GM12878 (cell line): ENCODE measurements around the gene PBOV1. TPM values are rescaled to one million over a fixed set of nuclear protein-coding genes. Genes with fewer than 3 reads are reported as not detected.

Source experiments
- ATAC-seq: fragments of 200-7000 bp; cut with Tn5 transposase; 3 replicates; pipeline ENCODE4 v1.9.1; 2020; ENCODE audit warnings: mild to moderate bottlenecking, moderate library complexity
- BruUV-seq: library from RNA; stranded (reverse); fragments of 400-500 nt; replicated peaks from 2 replicates; lab custom pipeline; 2021; lab: Mats Ljungman, UMichigan
- CTCF ChIA-PET: fragments of 300-600 bp; sonication (Branson Sonifier 250); formaldehyde crosslinking; extraction: SDS; loops from one replicate; lab custom pipeline; 2021; ENCODE audit warnings: inconsistent platforms; lab: Yijun Ruan, JAX
- POLR2A ChIA-PET: fragments of 350-600 bp; formaldehyde crosslinking; extraction: SDS; loops from one replicate; lab custom pipeline; 2021; ENCODE audit warnings: inconsistent platforms; lab: Charles Lee
- RAD21 ChIA-PET: fragments of 300-600 bp; sonication (Branson Sonifier 250); formaldehyde crosslinking; loops from one replicate; lab custom pipeline; 2023; ENCODE audit warnings: antibody characterized with exemption; ENCODE audit not compliant: unreplicated experiment; lab: Charles Lee
- SMC1A ChIA-PET: fragments of 300-600 bp; sonication (Branson Sonifier 250); formaldehyde crosslinking; loops from one replicate; lab custom pipeline; 2023; ENCODE audit not compliant: unreplicated experiment, uncharacterized antibody; lab: Charles Lee
- DNase-seq: peaks from one replicate; pipeline ENCODE4 v3.0.0-alpha.2; 2011; ENCODE audit warnings: low read depth, low spot score
- FAIRE-seq: peaks from 3 replicates; lab custom pipeline; 2011; peaks lifted over from hg19 to GRCh38; lab: Jason Lieb, UNC
- H2AFZ ChIP-seq: 2 replicates; pipeline ENCODE4 v1.6.0; 2011; ENCODE audit warnings: low read depth, low read length, control low read depth; ENCODE audit not compliant: control insufficient read depth
- H3K27ac ChIP-seq: 2 replicates; pipeline ENCODE4 v1.5.1; 2011; ENCODE audit warnings: control low read depth; ENCODE audit not compliant: control insufficient read depth, insufficient read depth
- H3K27me3 ChIP-seq, 2 experiments: replicated peaks in 1 of 2; 2 replicates each; pipeline versions ENCODE4 v1.6.0 to v1.6.1; 2011; ENCODE audit warnings: low read length in 1 of 2; ENCODE audit not compliant: control insufficient read depth in 2 of 2, insufficient read depth in 2 of 2
- H3K36me3 ChIP-seq, 2 experiments: 2 replicates each; pipeline ENCODE4 v1.5.1; 2011; ENCODE audit warnings: low read length in 1 of 2; ENCODE audit not compliant: control insufficient read depth in 2 of 2, insufficient read depth in 2 of 2
- H3K4me1 ChIP-seq: 2 replicates; pipeline ENCODE4 v1.6.1; 2011; ENCODE audit warnings: mild to moderate bottlenecking, low read length, moderate library complexity, mixed read lengths; ENCODE audit not compliant: control insufficient read depth, insufficient read depth
- H3K4me2 ChIP-seq: 2 replicates; pipeline ENCODE4 v1.6.0; 2011; ENCODE audit warnings: control low read depth; ENCODE audit not compliant: control insufficient read depth, insufficient read depth
- H3K4me3 ChIP-seq: fragments of 200-600 bp; sonication (generic); 2 replicates; pipeline ENCODE4 v1.5.1; 2016
- H3K79me2 ChIP-seq: 2 replicates; pipeline ENCODE4 v1.6.0; 2011; ENCODE audit warnings: low read length; ENCODE audit not compliant: control insufficient read depth, insufficient read depth
- H3K9ac ChIP-seq: 2 replicates; pipeline ENCODE4 v1.8.0; 2011; ENCODE audit warnings: low read length, control low read depth, mixed read lengths; ENCODE audit not compliant: control insufficient read depth, insufficient read depth
- H3K9me3 ChIP-seq: replicated peaks from 3 replicates; pipeline ENCODE4 v1.5.1; 2011; ENCODE audit warnings: mild to moderate bottlenecking, low read length; ENCODE audit not compliant: control insufficient read depth, insufficient read depth
- H4K20me1 ChIP-seq: 2 replicates; pipeline ENCODE4 v1.6.0; 2011; ENCODE audit not compliant: control insufficient read depth, insufficient read depth
- CTCF ChIP-seq, 3 experiments: IDR thresholded peaks in 2 of 3; conservative IDR thresholded peaks in 1 of 3; 2 replicates each; pipeline ENCODE4 v1.5.1; 2011; ENCODE audit warnings: low read depth in 3 of 3, low read length in 3 of 3, mild to moderate bottlenecking in 3 of 3, control low read depth in 2 of 3, moderate library complexity in 2 of 3, inconsistent platforms in 1 of 3, mixed read lengths in 1 of 3; ENCODE audit not compliant: control insufficient read depth in 2 of 3, insufficient read depth in 1 of 3; ENCODE audit errors: extremely low read depth in 1 of 3
- EGR1 ChIP-seq, 2 experiments: IDR thresholded peaks; 1 replicate in 1 of 2; 2 replicates in 1 of 2; pipeline ENCODE4 v1.6.1; 2011 to 2012; ENCODE audit warnings: low read depth in 2 of 2, low read length in 2 of 2, borderline replicate concordance in 1 of 2, mild to moderate bottlenecking in 1 of 2, moderate library complexity in 1 of 2
- FOXK2 ChIP-seq: fragments of 450-650 bp; IDR thresholded peaks from 2 replicates; pipeline ENCODE4 v1.6.1; 2017; ENCODE audit warnings: mild to moderate bottlenecking, moderate library complexity
- HDAC6 ChIP-seq: fragments of 200-600 bp; sonication (generic); IDR thresholded peaks from one replicate; pipeline ENCODE4 v1.8.0; 2017; ENCODE audit warnings: antibody characterized with exemption; ENCODE audit not compliant: unreplicated experiment
- MAX ChIP-seq: IDR thresholded peaks from 2 replicates; pipeline ENCODE4 v1.6.1; 2012; ENCODE audit warnings: low read depth, low read length, improper control_type of control experiment
- MEF2A ChIP-seq: IDR thresholded peaks from 2 replicates; pipeline ENCODE4 v1.6.1; 2011; ENCODE audit warnings: low read depth, mild to moderate bottlenecking, low read length, moderate library complexity; ENCODE audit not compliant: insufficient read depth
- MTA2 ChIP-seq: fragments of 450-650 bp; IDR thresholded peaks from 2 replicates; pipeline ENCODE4 v1.6.1; 2016; ENCODE audit warnings: low read depth, mild to moderate bottlenecking, moderate library complexity
- POLR2A ChIP-seq: IDR thresholded peaks from 2 replicates; pipeline ENCODE4 v1.6.1; 2011; ENCODE audit warnings: low read depth, mild to moderate bottlenecking, low read length
- RAD21 ChIP-seq: IDR thresholded peaks from 2 replicates; pipeline ENCODE4 v1.6.1; 2011; ENCODE audit warnings: mild to moderate bottlenecking, low read depth, low read length, moderate library complexity; ENCODE audit not compliant: insufficient read depth
- RELB ChIP-seq: fragments of 450-650 bp; IDR thresholded peaks from 2 replicates; pipeline ENCODE4 v1.6.1; 2017; ENCODE audit warnings: low read depth, mild to moderate bottlenecking, moderate library complexity
- WRNIP1 ChIP-seq: IDR thresholded peaks from 2 replicates; pipeline ENCODE4 v1.6.1; 2011; ENCODE audit warnings: low read depth, low read length, improper control_type of control experiment, borderline replicate concordance
- WGBS: methylation state at CpG from one replicate; pipeline ENCODE4 v1.1.6; 2016; ENCODE audit warnings: low lambda C conversion rate; ENCODE audit not compliant: insufficient replicate concordance, insufficient coverage; ENCODE audit errors: missing lambda C conversion rate; 5-methylcytosine and 5-hydroxymethylcytosine counted together
- in situ Hi-C: fragments of 300-500 bp; cut with MboI; formaldehyde crosslinking; loops from 9 replicates; pipeline ENCODE4 v1.14.3; 2018; ENCODE audit warnings: mixed read lengths
- intact Hi-C: fragments of 100-400 bp; cut with micrococcal nuclease; formaldehyde crosslinking; loops from one replicate; pipeline ENCODE4 v1.14.2; 2022; ENCODE audit not compliant: unreplicated experiment
- polyA plus RNA-seq, 11 experiments: library from polyadenylated mRNA; depleted of rRNA in 4 of 11; unstranded in 6 of 11; stranded (reverse) in 5 of 11; fragments of >200 nt; fragmentation: Nextera tagmentation in 4 of 11; fragmentation: Illumina TruSeq in 1 of 11; extraction: Ambion mirVana in 4 of 11; extraction: Trizol in 1 of 11; gene quantifications; 1 replicate in 1 of 11; 2 replicates in 10 of 11; pipeline versions ENCODE4 v1.2.1 to v1.2.3, GENCODE V29; 2011 to 2016; ENCODE audit warnings: inconsistent platforms in 2 of 11, missing spikeins in 2 of 11, low read depth in 1 of 11
- total RNA-seq, 4 experiments: library from RNA; depleted of rRNA in 3 of 4; stranded (reverse); fragments of >200 nt in 3 of 4; fragmentation: Illumina TruSeq in 1 of 4; extraction: Trizol in 1 of 4; gene quantifications; 2 replicates each; pipeline versions ENCODE4 v1.2.1 to v1.2.3, GENCODE V29; 2013 to 2021

Gene PBOV1
- total and polyA plus RNA-seq, 10 of the 15 experiments (the other 5 are each of a cell fraction or from before 2014, with no cell fraction given) = not detected

GRCh38 chr6:138241381-138241780 is 23.1 kb upstream of the PBOV1 start:
- WGBS = 26% methylated on average over 3 of the region's 3 CpGs
- H3K9ac ChIP-seq = no peak overlapping the region
- CTCF ChIA-PET = no interaction called here
- H2AFZ ChIP-seq = no peak overlapping the region
- POLR2A ChIA-PET = no interaction called here
- no peak overlapping the region for H3K4me2 ChIP-seq
- H3K4me1 ChIP-seq = no peaks in the 10 kb centered on the region
- no peak for FAIRE-seq
- H3K9me3 ChIP-seq = no peaks in the 10 kb centered on the region
- H4K20me1 ChIP-seq = no peaks in the 10 kb centered on the region
- no TSS peak for BruUV-seq
- intact Hi-C loops = no loop called here
- TF ChIP-seq RAD21 (no peak), MTA2 (no peak), MEF2A (no peak), MAX (no peak)
- TF ChIP-seq, all 136 proteins: peak for 0
- peaks cover 0 to 2% of the 10 kb centered on the region in 2 experiments; a peak in 1 of 4 replicates for H3K27me3 ChIP-seq
- no peak overlapping the region for H3K4me3 ChIP-seq
- H3K79me2 ChIP-seq = no peaks in the 10 kb centered on the region
- DNase-seq (no peak), ATAC-seq (no peak)
- H3K27ac ChIP-seq = no peak overlapping the region
- no peaks in the 10 kb centered on the region for H3K36me3 ChIP-seq
- ChIA-PET RAD21 (no interaction called here), SMC1A (interaction anchor here (1.1 kb wide), 1 partner anchor 9 kb away, joined by 3 read pairs; no protein-coding TSS in a partner anchor)
- in situ Hi-C loops = no loop called here

- Histone ChIP-seq H3K4me2 (no peak overlapping the region), H3K27me3 (peaks cover 0 to 3% of the 10 kb centered on the region in 2 experiments; a peak in 1 of 4 replicates), H3K4me3 (no peak overlapping the region), H3K4me1 (no peaks in the 10 kb centered on the region), H3K36me3 (no peaks in the 10 kb centered on the region), H2AFZ (no peak overlapping the region), H3K9ac (no peak overlapping the region), H3K27ac (no peak overlapping the region), H4K20me1 (no peaks in the 10 kb centered on the region), H3K9me3 (no peaks in the 10 kb centered on the region), H3K79me2 (no peaks in the 10 kb centered on the region)
- POLR2A ChIA-PET = no interaction called here
- 55% methylated on average over 13 of the region's 13 CpGs for WGBS
- SMC1A ChIA-PET = interaction anchor here (0.5 to 1.6 kb wide), 2 partner anchors 8 to 259 kb away, joined by 3 read pairs; partner anchors contain the start of gene NHSL1
- CTCF ChIA-PET = no interaction called here
- ATAC-seq = no peak
- intact Hi-C loops (no loop called here), in situ Hi-C loops (no loop called here)
- RAD21 ChIA-PET = no interaction called here
- no peak for DNase-seq
- BruUV-seq = no TSS peak
- FAIRE-seq = no peak
- TF ChIP-seq EGR1 (IDR thresholded peaks at IDR 0.05; ENCODE audit: borderline replicate concordance in 1 of 2, low read depth in 2 of 2, low read length in 2 of 2) = no peak
- TF ChIP-seq CTCF (IDR thresholded peaks at IDR 0.05 in 2 of 3, conservative IDR thresholded peaks at IDR 0.05 in 1 of 3; ENCODE audit: control insufficient read depth in 2 of 3, extremely low read depth in 1 of 3, insufficient read depth in 1 of 3, low read depth in 3 of 3, low read length in 3 of 3) = no peak
- no peak for TF ChIP-seq FOXK2
- TF ChIP-seq WRNIP1 = no peak
- TF ChIP-seq POLR2A = no peak
- no peak for TF ChIP-seq HDAC6
- TF ChIP-seq RELB = no peak
Observed at GRCh38 chr6:138240476-138241245, 22.4 kb upstream of the PBOV1 start.
